Glutamatergic neuron (in vitro differentiated cells): ENCODE results near the gene CCDC183. TPM values are rescaled to one million over a fixed set of nuclear protein-coding genes. Genes with fewer than 3 reads are reported as not detected.
A peak's percentile ranks its signal among the peaks of the same experiment; 100 is the strongest.
"Not testable (repeated sequence)": the region's sequence is repeated elsewhere in the genome, so short reads cannot be mapped to it uniquely, and the experiment has no call there.

Experiments used
- DNase-seq: peaks from one replicate; pipeline ENCODE4 v3.0.0; 2022
- H3K27ac Mint-ChIP-seq: one replicate; pipeline ENCODE4 v1.8.0; 2020; ENCODE audit warnings: mild to moderate bottlenecking, mixed read lengths, inconsistent platforms; ENCODE audit not compliant: unreplicated experiment
- H3K27me3 Mint-ChIP-seq: one replicate; pipeline ENCODE4 v1.8.0; 2020; ENCODE audit warnings: mild to moderate bottlenecking, moderate library complexity, mixed read lengths, inconsistent platforms; ENCODE audit not compliant: unreplicated experiment
- H3K36me3 Mint-ChIP-seq: one replicate; pipeline ENCODE4 v1.8.0; 2020; ENCODE audit warnings: mild to moderate bottlenecking, mixed read lengths, inconsistent platforms; ENCODE audit not compliant: unreplicated experiment
- H3K4me1 Mint-ChIP-seq: one replicate; pipeline ENCODE4 v1.8.0; 2020; ENCODE audit warnings: mild to moderate bottlenecking, low read depth, mixed read lengths, inconsistent platforms; ENCODE audit not compliant: unreplicated experiment
- H3K4me3 Mint-ChIP-seq: one replicate; pipeline ENCODE4 v1.8.0; 2020; ENCODE audit warnings: mild to moderate bottlenecking, mixed read lengths, inconsistent platforms; ENCODE audit not compliant: unreplicated experiment
- H3K9me3 Mint-ChIP-seq: one replicate; pipeline ENCODE4 v1.8.0; 2020; ENCODE audit warnings: mild to moderate bottlenecking, moderate library complexity, mixed read lengths, inconsistent platforms; ENCODE audit not compliant: unreplicated experiment
- CTCF ChIP-seq: fragments of 200-600 bp; sonication (generic); IDR thresholded peaks from one replicate; pipeline ENCODE4 v1.5.0; 2021; ENCODE audit not compliant: partially characterized antibody, unreplicated experiment
- total RNA-seq: library from RNA; stranded (reverse); fragmentation: NEBNext Ultra II Directional; extraction: Animal tissue kit (Norgen Biotek cat#: 25700); gene quantifications from one replicate; pipeline ENCODE4 v1.2.1, GENCODE V29; 2021; ENCODE audit not compliant: unreplicated experiment

Gene CCDC183
- total RNA-seq, 1 donor from 2014 or later: 20.0 TPM

GRCh38 chr9:136835932-136836904, 40.1 kb downstream of the CCDC183 start:
- Mint-ChIP-seq H3K27me3 (peaks cover 18% of the 10 kb centered on the region), H3K9me3 (peaks cover 11% of the 10 kb centered on the region), H3K27ac (peak overlapping the region; percentile 48), H3K4me1 (peaks cover 13% of the 10 kb centered on the region), H3K4me3 (no peak overlapping the region), H3K36me3 (no peaks in the 10 kb centered on the region)
- TF ChIP-seq CTCF: no peak
- DNase-seq: no peak

- peaks cover 15% of the 10 kb centered on the region for H3K4me1 Mint-ChIP-seq
- no peaks in the 10 kb centered on the region for H3K36me3 Mint-ChIP-seq
- peaks cover 18% of the 10 kb centered on the region for H3K27me3 Mint-ChIP-seq
- no peak for DNase-seq
- H3K9me3 Mint-ChIP-seq: peaks cover 11% of the 10 kb centered on the region
- TF ChIP-seq CTCF: no peak
- no peak overlapping the region for H3K4me3 Mint-ChIP-seq
- H3K27ac Mint-ChIP-seq: peak overlapping the region; percentile 33
Measured at GRCh38 chr9:136837146-136837855, 41.2 kb downstream of the CCDC183 start.

GRCh38 chr9:136837856-136838277, 41.7 kb downstream of the CCDC183 start:
- H3K4me3 Mint-ChIP-seq, H3K9me3 Mint-ChIP-seq, DNase-seq, H3K27ac Mint-ChIP-seq, H3K36me3 Mint-ChIP-seq: not testable (repeated sequence)
- Mint-ChIP-seq H3K4me1 (peaks cover 15% of the 10 kb centered on the region), H3K27me3 (peaks cover 15% of the 10 kb centered on the region)

- peaks cover 15% of the 10 kb centered on the region for H3K4me1 Mint-ChIP-seq
Measured at GRCh38 chr9:136838314-136839228, 42.4 kb downstream of the CCDC183 start.

More at GRCh38 chr9:136838314-136839228, 42.4 kb downstream of the CCDC183 start:
- Mint-ChIP-seq H3K27ac (no peak overlapping the region), H3K4me3 (no peak overlapping the region), H3K9me3 (peaks cover 12% of the 10 kb centered on the region), H3K36me3 (no peaks in the 10 kb centered on the region), H3K27me3 (peaks cover 17% of the 10 kb centered on the region)
- no peak for TF ChIP-seq CTCF
- no peak for DNase-seq
